Measurements from ENCODE around the gene USP2. TPM values are rescaled to one million over a fixed set of nuclear protein-coding genes. Genes with fewer than 3 reads are reported as not detected.

Gene USP2
- total and polyA plus RNA-seq, 2 of the 4 experiments (the other 2 are of a cell fraction) = 0.18 to 0.79 TPM

- H3K4ac ChIP-seq (ENCODE audit: low read depth, low read length) = peak overlapping the region; percentile 89
- peak overlapping the region; percentile 83 for H3K23ac ChIP-seq (ENCODE audit: low read depth, low read length)
- H3K9me3 ChIP-seq (ENCODE audit: control insufficient read depth, insufficient read depth, low read length) = no peaks in the 10 kb centered on the region
- in situ Hi-C loops (cut with MboI; ENCODE audit: low sequenced_read_pairs) = no loop called here
- H2BK120ac ChIP-seq (ENCODE audit: low read depth, low read length) = peak overlapping the region; percentile 67
- peak overlapping the region; percentile 89 for H2AK5ac ChIP-seq (ENCODE audit: low read depth, low read length)
- ATAC-seq (ENCODE audit: low read depth) (peak; percentile 42), DNase-seq (peak; percentile 59)
- TF ChIP-seq MAZ (IDR thresholded peaks at IDR 0.05; ENCODE audit: borderline replicate concordance, low read depth, low read length) (0 out of 2 replicates have a peak, but pooled peaks have one; percentile 4), FOS (IDR thresholded peaks at IDR 0.05; ENCODE audit: low read depth, low read length) (no peak)
- WGBS, 2 experiments (ENCODE audit: extremely low coverage in 2 of 2, insufficient read length in 1 of 2) = 90% methylated on average over 6 of the region's 16 CpGs; no CpG with 5 or more reads in 1 of the 2 experiments
- H2AK9ac ChIP-seq (replicated peaks; ENCODE audit: low read depth, low read length, poor library complexity) = peak overlapping the region; percentile 65
- H2BK20ac ChIP-seq (ENCODE audit: low read depth, low read length) = peak overlapping the region; percentile 48
- peak overlapping the region; percentile 27 for H4K5ac ChIP-seq (ENCODE audit: low read depth, low read length)
- peak overlapping the region in 1 of 2 experiments; percentile 75; a peak in 2 of 4 replicates for H4K8ac ChIP-seq (ENCODE audit: low read depth in 2 of 2, low read length in 2 of 2)
- BruUV-seq (replicated peaks) = no TSS peak
- peaks cover 26% of the 10 kb centered on the region for H3K4me1 ChIP-seq (ENCODE audit: control insufficient read depth, insufficient read depth, low read length)
- H2AFZ ChIP-seq (replicated peaks; ENCODE audit: low read length, poor library complexity) = peak overlapping the region; percentile 70
- peak overlapping the region; percentile 62 for H4K91ac ChIP-seq (ENCODE audit: insufficient read depth, low read depth, low read length)
- POLR2A ChIA-PET (ENCODE audit: unreplicated experiment) = interaction anchor here (0.8 to 1.6 kb wide), 3 partner anchors 43 to 58 kb away, joined by 3 to 6 read pairs (median 3); no protein-coding TSS in a partner anchor
- H3K27ac ChIP-seq (ENCODE audit: insufficient read depth, low read length) = peak overlapping the region; percentile 47
- no peak overlapping the region for H3K4me3 ChIP-seq (ENCODE audit: insufficient read depth, low read depth, low read length)
- peak overlapping the region; percentile 23; the same call in 1 of the 3 replicates for H2BK15ac ChIP-seq (ENCODE audit: low read depth, low read length)
- peak overlapping the region; percentile 88 for H2BK5ac ChIP-seq (ENCODE audit: low read depth, low read length, poor library complexity, severe bottlenecking)
- CTCF ChIA-PET = interaction anchor here (0.6 to 1.6 kb wide), 6 partner anchors 10 to 68 kb away, joined by 3 to 5 read pairs (median 3); no protein-coding TSS in a partner anchor
- H3K9ac ChIP-seq (ENCODE audit: low read depth, low read length) = peak overlapping the region; percentile 1; the same call in 1 of the 2 replicates
- dilution Hi-C loops (cut with HindIII; ENCODE audit: low sequenced_read_pairs, unreplicated experiment) = no loop called here
- H3K14ac ChIP-seq (replicated peaks; ENCODE audit: low read depth, low read length) = peak overlapping the region; percentile 64
- no peaks in the 10 kb centered on the region for H3K27me3 ChIP-seq (ENCODE audit: control insufficient read depth, insufficient read depth, low read length)
- H3K18ac ChIP-seq (ENCODE audit: low read depth, low read length) = peak overlapping the region; percentile 39; the same call in 1 of the 2 replicates
- peak overlapping the region; percentile 67; the same call in 1 of the 2 replicates for H3K56ac ChIP-seq (ENCODE audit: extremely low read depth, insufficient read depth, low read length)
- H3K79me1 ChIP-seq (ENCODE audit: low read depth in 1 of 2, low read length in 2 of 2) = peaks cover 20 to 53% of the 10 kb centered on the region in 2 experiments
- peaks cover 26% of the 10 kb centered on the region for H3K36me3 ChIP-seq (ENCODE audit: control insufficient read depth, insufficient read depth, low read length)
- intact Hi-C loops (cut with micrococcal nuclease) = no loop called here
- H4K20me1 ChIP-seq (ENCODE audit: insufficient read depth, low read length) = peaks cover 46% of the 10 kb centered on the region
- H3K4me2 ChIP-seq (ENCODE audit: low read depth, low read length) = peak overlapping the region; percentile 22; the same call in 1 of the 2 replicates
- peaks cover 42% of the 10 kb centered on the region for H3K9me1 ChIP-seq (ENCODE audit: insufficient read depth, low read length)
Observed at GRCh38 chr11:119416606-119417580, 35.4 kb upstream of the USP2 start.

Measured in IMR-90 (cell line).